ENCODE results near the gene QSOX2.

Gene QSOX2

DNA sequence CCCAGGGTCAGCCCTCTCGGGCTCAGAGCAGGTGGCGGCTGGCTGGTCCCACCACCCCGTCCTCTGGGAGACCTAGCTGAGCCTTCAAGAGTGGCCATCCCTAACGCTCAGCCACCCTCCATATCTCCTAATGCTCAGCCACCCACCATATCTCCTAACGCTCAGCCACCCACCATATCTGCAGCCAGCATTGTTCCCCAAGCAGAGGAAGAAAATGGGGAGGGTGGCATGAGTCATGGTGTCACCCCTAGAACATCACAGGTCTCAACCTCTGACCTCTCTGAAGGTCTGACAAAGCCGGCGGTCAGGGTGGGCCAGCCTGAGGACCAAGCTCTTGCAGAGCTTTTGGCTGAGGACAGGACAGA, 55.4 kb downstream of the QSOX2 start:
- no peak for TF ChIP-seq CTCF (IDR thresholded peaks at IDR 0.05; ENCODE audit: low read depth, low read length)
- Histone ChIP-seq H3K9me3 (ENCODE audit: severe bottlenecking) (no peaks in the 10 kb centered on the region), H3K27me3 (ENCODE audit: insufficient read depth, low read depth, severe bottlenecking) (no peaks in the 10 kb centered on the region), H3K36me3 (peaks cover 11% of the 10 kb centered on the region), H3K27ac (peak overlapping the region; percentile 100), H3K4me3 (ENCODE audit: low read depth, low read length) (peak overlapping the region; percentile 44)
- no peak for DNase-seq

GRCh38 chr9:136189394-136190236, 56.0 kb downstream of the QSOX2 start:
- Histone ChIP-seq H3K36me3 (peaks cover 7% of the 10 kb centered on the region), H3K27ac (peak overlapping the region; percentile 100), H3K4me3 (ENCODE audit: low read depth, low read length) (peak overlapping the region; percentile 44), H3K9me3 (ENCODE audit: severe bottlenecking) (no peaks in the 10 kb centered on the region), H3K27me3 (ENCODE audit: insufficient read depth, low read depth, severe bottlenecking) (no peaks in the 10 kb centered on the region)
- peak; percentile 96 for DNase-seq
- peak; percentile 34 for TF ChIP-seq CTCF (IDR thresholded peaks at IDR 0.05; ENCODE audit: low read depth, low read length)

GRCh38 chr9:136187683-136188586, 57.7 kb downstream of the QSOX2 start:
- H3K36me3 ChIP-seq: peaks cover 3% of the 10 kb centered on the region
- H3K27ac ChIP-seq: peak overlapping the region; percentile 100
- no peaks in the 10 kb centered on the region for H3K9me3 ChIP-seq (ENCODE audit: severe bottlenecking)
- H3K27me3 ChIP-seq (ENCODE audit: insufficient read depth, low read depth, severe bottlenecking): no peaks in the 10 kb centered on the region
- no peak overlapping the region for H3K4me3 ChIP-seq (ENCODE audit: low read depth, low read length)
- peak; percentile 82 for DNase-seq
- no peak for TF ChIP-seq CTCF (IDR thresholded peaks at IDR 0.05; ENCODE audit: low read depth, low read length)

GRCh38 chr9:136187197-136187596, 58.4 kb downstream of the QSOX2 start:
- Histone ChIP-seq H3K9me3 (ENCODE audit: severe bottlenecking) (no peaks in the 10 kb centered on the region), H3K27me3 (ENCODE audit: insufficient read depth, low read depth, severe bottlenecking) (no peaks in the 10 kb centered on the region)
- TF ChIP-seq CTCF (IDR thresholded peaks at IDR 0.05; ENCODE audit: low read depth, low read length): no peak

GRCh38 chr9:136186386-136186785, 59.2 kb downstream of the QSOX2 start:
- TF ChIP-seq CTCF (IDR thresholded peaks at IDR 0.05; ENCODE audit: low read depth, low read length): no peak
- Histone ChIP-seq H3K4me3 (ENCODE audit: low read depth, low read length) (no peak overlapping the region), H3K27me3 (ENCODE audit: insufficient read depth, low read depth, severe bottlenecking) (no peaks in the 10 kb centered on the region), H3K27ac (no peak overlapping the region), H3K36me3 (no peaks in the 10 kb centered on the region), H3K9me3 (ENCODE audit: severe bottlenecking) (no peaks in the 10 kb centered on the region)
- no peak for DNase-seq

More at GRCh38 chr9:136187197-136187596, 58.4 kb downstream of the QSOX2 start:
- no peak for DNase-seq
- Histone ChIP-seq H3K4me3 (ENCODE audit: low read depth, low read length) (no peak overlapping the region), H3K36me3 (no peaks in the 10 kb centered on the region), H3K27ac (peak overlapping the region; percentile 100; the same call in 1 of the 2 replicates)

Measured in WERI-Rb-1 (cell line).